NB4 (cell line): ENCODE measurements around the gene ULK1.
A peak's percentile ranks its signal among the peaks of the same experiment; 100 is the strongest.

Source experiments
- DNase-seq: peaks from one replicate; pipeline ENCODE4 v3.0.0; 2010; ENCODE audit warnings: low read depth
- H3K4me3 ChIP-seq: one replicate; pipeline ENCODE4 v1.5.1; 2011; ENCODE audit warnings: mild to moderate bottlenecking, low read depth, low read length, moderate library complexity
- MYC ChIP-seq: IDR thresholded peaks from 2 replicates; pipeline ENCODE4 v1.6.1; 2011; ENCODE audit warnings: low read depth, low read length
- POLR2A ChIP-seq: IDR thresholded peaks from 2 replicates; pipeline ENCODE4 v1.6.1; 2011; ENCODE audit warnings: mild to moderate bottlenecking; ENCODE audit not compliant: insufficient read length; ENCODE audit errors: extremely low read depth
- TF ChIP-seq, protein P1 (sequence below): IDR thresholded peaks from one replicate; pipeline ENCODE4 v1.5.1; 2012; ENCODE audit warnings: low read depth, low read length
- TF ChIP-seq, protein P2 (sequence below): IDR thresholded peaks from 2 replicates; pipeline ENCODE4 v1.6.1; 2011; ENCODE audit warnings: low read depth, low read length

Gene ULK1

DNA sequence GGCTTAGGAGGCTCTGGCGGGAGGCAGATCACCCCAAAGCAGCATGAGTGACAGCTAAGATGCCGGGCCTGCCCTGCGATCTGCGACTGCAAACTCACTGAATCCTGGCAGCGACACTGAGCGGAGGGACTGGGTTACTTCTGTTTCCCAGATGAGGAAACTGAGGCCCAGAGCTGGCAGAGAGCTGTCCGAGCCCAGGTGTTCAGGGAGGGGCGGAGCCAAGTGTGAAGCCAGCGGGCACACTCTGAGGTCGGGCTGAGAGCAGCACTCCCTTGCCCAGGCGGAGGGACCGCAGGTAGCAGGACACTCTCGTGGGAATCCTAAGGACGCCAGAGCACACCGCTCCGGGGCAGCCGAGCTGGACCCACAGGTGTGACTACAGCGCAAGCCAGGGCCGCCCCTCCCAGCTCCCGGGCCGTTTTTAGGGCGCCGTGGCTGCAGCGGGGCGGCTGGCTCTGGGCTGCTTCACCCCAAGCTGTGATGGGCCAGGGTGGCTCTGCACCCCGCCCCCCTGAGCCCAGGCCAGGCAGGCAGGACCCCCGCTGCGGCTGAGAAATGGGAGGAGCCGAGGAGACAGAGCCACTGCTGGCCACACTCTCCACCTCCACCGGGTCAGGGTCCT lies 38.8 kb upstream of the ULK1 start:
- H3K4me3 ChIP-seq = no peak overlapping the region
- no peak for DNase-seq
- TF ChIP-seq POLR2A = no peak
- no peak for TF ChIP-seq MYC
- TF ChIP-seq, protein P1, sequence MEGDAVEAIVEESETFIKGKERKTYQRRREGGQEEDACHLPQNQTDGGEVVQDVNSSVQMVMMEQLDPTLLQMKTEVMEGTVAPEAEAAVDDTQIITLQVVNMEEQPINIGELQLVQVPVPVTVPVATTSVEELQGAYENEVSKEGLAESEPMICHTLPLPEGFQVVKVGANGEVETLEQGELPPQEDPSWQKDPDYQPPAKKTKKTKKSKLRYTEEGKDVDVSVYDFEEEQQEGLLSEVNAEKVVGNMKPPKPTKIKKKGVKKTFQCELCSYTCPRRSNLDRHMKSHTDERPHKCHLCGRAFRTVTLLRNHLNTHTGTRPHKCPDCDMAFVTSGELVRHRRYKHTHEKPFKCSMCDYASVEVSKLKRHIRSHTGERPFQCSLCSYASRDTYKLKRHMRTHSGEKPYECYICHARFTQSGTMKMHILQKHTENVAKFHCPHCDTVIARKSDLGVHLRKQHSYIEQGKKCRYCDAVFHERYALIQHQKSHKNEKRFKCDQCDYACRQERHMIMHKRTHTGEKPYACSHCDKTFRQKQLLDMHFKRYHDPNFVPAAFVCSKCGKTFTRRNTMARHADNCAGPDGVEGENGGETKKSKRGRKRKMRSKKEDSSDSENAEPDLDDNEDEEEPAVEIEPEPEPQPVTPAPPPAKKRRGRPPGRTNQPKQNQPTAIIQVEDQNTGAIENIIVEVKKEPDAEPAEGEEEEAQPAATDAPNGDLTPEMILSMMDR = no peak
- TF ChIP-seq, protein P2, sequence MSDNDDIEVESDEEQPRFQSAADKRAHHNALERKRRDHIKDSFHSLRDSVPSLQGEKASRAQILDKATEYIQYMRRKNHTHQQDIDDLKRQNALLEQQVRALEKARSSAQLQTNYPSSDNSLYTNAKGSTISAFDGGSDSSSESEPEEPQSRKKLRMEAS = no peak

DNA sequence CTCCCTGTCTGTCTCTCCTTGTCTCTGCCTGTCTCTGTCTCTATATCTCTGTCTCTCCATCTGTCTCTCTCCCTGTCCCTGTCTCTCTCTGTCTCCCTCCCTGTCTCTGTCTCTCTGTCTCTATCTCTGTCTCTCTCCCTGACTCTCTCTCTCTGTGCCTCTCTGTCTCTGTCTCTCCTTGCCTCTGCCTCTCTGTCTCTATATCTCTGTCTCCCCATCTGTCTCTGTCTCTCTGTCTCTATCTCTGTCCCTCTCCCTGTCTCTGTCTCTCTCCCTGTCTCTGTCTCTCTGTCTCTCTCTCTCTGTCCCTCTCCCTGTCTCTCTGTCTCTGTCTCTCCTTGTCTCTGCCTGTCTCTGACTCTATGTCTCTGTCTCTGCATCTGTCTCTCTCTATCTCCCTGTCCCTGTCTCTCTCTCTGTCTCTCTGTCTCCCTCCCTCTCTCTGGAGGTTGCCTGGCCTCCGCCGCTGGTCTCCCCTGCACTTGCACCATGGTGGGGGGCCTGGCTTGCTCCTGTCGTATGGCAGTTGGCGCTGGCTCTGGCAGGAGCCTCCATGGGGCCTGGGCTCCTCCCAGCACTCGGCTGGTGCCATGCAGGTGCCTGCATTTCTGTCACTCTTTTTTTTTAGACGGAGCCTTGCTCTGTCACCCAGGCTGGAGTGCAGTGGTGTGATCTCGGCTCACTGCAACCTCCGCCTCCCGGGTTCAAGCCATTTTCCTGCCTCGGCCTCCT lies 37.9 kb upstream of the ULK1 start:
- TF ChIP-seq, protein P2 = no peak
- TF ChIP-seq POLR2A (no peak), MYC (no peak)
- TF ChIP-seq, protein P1 = no peak
- DNase-seq = no peak
- no peak overlapping the region for H3K4me3 ChIP-seq

DNA sequence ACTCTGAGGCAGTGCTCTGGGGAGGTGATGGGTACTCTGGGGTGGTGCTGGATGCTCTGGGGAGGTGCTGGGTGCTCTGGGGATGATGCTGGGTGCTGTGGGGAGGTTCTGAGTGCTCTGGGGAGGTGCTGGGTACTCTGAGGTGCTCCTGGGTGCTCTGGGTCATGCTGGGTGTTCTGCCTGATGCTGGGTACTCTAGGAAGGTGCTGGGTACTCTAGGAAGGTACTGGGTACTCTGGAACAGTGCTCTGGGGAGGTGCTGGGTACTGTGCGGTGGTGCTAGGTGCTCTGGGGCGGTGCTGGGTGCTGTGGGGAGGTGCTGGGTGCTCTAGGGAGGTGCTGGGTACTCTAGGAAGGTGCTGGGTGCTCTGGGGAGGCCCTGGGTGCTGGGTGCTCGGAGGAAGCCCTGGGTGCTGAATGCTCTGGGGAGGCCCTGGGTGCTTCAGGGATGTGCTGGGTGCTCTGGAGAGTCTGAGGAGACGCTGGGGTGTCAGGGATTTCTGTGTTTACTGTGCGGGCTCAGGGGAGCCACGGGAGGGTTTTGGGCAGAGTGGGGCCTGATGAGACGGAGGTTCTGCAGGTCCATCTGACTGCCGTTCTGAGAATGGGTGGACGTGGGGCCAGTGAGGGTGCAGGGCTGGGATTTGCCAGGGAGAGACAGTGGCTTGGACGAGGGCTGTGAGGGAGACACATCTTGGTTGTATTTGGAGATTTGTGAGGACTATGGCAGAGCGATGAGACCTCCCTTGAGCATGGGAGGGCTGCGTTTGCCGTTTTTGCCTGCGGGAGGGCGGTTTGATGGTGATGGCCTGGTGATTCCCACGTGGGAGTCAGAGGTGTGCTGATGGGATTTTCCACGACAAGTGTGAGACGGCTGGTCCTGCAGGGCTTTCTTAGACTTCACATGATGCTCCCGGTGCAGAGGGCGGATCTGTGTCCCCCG lies 36.2 kb upstream of the ULK1 start:
- no peak for DNase-seq
- TF ChIP-seq POLR2A (no peak), MYC (no peak)
- TF ChIP-seq, protein P1 = no peak
- TF ChIP-seq, protein P2 = no peak
- no peak overlapping the region for H3K4me3 ChIP-seq

DNA sequence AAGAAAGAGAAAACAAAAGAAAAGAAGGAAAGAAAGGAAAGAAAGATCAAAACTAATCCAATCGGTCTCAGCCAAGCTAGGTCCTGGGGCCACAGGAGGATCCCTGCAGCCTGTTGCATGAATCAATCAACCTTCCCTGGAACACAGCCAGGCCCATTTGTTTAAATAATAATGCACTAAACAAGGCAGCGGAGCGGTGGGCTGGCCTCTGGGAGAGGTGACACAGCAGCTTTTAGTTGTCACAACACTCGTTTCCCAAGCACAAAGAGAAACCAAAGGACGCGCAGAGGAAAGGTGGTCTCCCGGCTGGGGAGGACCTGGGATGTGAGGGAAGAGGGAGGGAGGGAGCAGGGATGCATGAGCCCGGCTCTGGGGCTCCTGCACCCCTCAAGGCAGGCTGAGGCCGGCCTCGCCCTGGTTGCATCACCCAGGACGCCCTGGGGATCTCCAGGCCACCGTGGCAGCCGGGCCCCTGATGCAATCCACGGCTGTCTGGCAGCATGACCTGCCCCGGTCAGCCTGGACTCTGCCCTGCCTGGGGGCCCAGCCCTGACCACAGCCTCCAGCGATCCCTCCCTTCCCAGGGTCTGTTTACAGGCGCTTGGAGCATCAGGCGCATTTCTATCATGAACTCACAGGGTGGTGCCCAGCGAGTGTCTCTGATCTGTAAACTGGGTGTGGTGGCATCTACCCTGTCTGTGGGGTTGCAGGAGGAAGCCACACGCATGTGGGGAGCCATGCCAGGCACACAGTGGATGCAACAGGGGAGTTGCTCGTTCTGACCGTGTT lies 33.8 kb upstream of the ULK1 start:
- peak overlapping the region; percentile 30 for H3K4me3 ChIP-seq
- TF ChIP-seq, protein P1 = no peak
- TF ChIP-seq MYC = 0 out of 2 replicates have a peak, but pooled peaks have one; percentile 60
- no peak for TF ChIP-seq POLR2A
- TF ChIP-seq, protein P2 = peak; percentile 52

More for the DNA sequence above, 33.8 kb upstream of the ULK1 start:
- DNase-seq = peak; percentile 91
